Stimulated activated naive CD4-positive, alpha-beta T cell treated with Interleukin-2 at 50 U/mL for 16 hours (primary cell): Measurements from ENCODE around the gene OXLD1.
A peak's percentile ranks its signal among the peaks of the same experiment; 100 is the strongest.

Source experiments
- DNase-seq: peaks from one replicate; lab custom pipeline; 2025; lab: John Stamatoyannopoulos, UW

The OXLD1 gene

DNA sequence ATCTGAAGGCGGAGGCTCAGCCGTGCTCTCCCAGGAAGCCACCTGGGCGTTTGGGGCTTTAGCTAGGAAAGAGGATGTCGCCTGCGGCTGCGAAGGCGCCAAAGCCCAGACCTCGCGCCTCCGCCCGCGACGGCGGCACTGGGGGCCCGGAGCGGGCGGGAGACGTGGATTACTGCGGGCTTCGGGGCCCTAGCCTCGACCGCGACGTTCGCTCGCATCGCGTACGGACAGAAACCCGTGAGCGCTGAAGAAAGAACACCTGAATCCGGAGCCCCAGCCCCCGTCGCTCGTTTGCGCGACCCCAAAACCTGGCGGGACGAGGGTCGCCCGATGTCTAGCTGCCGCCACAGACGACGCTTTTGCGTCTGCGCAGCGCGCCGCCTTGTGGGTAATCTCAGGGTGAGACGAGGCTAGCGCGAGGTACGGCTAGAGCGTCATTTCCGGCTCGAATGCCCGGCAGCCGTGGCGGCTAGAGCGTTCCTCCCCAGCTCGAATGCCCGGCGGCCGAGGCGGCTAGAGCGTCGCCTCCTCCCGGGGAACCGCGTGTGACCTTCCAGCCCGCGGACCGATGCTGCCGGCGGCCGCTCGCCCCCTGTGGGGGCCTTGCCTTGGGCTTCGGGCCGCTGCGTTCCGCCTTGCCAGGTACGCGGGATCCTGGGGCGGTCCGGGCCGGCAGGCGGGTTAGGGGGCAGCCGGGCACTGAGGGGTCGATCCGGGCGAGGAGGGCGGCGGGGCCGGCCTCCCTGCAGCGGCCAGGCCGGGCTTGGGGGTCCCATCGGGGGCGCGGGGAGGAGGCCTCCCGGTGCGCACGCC, 36.7 kb upstream of the OXLD1 start, which contains the start of gene MRPL12:
MRPL12 (plus strand) TSS at position 434 of the 813 bp plus-strand sequence; CDS start at position 569, 135 bp downstream.
- DNase-seq, result peak; percentile 85

DNA sequence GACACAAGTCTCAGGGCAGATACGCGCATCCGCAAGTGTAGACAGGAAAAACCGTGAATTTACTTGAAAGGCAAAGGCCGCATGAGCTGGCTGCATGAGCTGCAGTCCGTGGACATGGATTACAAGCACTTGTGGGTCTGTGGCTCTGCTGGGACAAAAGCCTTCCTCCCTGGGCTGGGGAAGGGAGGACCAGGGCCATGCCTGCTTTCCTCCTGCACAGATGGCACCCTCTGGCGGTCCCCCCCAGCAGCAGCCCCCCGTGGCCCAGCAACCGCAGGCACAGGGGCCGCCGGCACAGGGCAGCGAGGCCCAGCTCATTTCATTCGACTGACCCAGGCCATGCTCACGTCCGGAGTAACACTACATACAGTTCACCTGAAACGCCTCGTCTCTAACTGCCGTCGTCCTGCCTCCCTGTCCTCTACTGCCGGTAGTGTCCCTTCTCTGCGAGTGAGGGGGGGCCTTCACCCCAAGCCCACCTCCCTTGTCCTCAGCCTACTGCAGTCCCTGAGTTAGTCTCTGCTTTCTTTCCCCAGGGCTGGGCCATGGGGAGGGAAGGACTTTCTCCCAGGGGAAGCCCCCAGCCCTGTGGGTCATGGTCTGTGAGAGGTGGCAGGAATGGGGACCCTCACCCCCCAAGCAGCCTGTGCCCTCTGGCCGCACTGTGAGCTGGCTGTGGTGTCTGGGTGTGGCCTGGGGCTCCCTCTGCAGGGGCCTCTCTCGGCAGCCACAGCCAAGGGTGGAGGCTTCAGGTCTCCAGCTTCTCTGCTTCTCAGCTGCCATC, 35.1 kb upstream of the OXLD1 start:
- DNase-seq, result peak; percentile 7

DNA sequence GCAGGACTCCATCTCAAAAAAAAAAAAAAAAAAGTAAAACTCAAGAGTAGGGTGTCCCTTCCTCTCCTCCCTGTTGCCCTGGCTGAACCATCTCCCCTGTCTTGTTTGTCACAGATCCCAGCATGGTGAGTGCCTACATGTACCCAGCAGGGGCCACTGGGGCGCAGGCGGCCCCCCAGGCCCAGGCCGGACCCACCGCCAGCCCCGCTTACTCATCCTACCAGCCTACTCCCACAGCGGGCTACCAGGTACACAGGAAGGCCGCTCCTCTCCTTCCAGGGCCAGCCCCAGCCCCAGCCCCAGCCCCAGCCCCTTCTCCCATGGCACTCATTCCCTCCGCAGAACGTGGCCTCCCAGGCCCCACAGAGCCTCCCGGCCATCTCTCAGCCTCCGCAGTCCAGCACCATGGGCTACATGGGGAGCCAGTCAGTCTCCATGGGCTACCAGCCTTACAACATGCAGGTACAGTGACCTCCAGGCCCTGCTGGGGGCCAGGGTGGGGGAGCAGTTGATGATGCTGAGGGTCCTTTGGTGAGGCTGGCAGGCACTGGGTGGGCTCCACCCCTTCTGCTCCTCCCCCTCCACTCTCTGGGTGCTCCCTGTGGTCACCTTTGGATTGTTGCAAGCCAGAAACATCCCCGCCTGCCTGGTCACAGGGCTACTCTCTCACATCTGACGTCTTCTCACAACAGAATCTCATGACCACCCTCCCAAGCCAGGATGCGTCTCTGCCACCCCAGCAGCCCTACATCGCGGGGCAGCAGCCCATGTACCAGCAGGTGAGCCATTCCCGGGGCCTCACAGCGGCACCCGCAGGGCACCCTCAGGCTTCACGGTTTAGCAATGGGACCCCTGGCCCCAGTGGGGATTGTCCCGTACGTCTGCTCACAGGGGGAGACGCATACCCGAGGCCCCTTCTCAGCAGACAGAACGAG, 34.2 kb upstream of the OXLD1 start:
- DNase-seq, result no peak

DNA sequence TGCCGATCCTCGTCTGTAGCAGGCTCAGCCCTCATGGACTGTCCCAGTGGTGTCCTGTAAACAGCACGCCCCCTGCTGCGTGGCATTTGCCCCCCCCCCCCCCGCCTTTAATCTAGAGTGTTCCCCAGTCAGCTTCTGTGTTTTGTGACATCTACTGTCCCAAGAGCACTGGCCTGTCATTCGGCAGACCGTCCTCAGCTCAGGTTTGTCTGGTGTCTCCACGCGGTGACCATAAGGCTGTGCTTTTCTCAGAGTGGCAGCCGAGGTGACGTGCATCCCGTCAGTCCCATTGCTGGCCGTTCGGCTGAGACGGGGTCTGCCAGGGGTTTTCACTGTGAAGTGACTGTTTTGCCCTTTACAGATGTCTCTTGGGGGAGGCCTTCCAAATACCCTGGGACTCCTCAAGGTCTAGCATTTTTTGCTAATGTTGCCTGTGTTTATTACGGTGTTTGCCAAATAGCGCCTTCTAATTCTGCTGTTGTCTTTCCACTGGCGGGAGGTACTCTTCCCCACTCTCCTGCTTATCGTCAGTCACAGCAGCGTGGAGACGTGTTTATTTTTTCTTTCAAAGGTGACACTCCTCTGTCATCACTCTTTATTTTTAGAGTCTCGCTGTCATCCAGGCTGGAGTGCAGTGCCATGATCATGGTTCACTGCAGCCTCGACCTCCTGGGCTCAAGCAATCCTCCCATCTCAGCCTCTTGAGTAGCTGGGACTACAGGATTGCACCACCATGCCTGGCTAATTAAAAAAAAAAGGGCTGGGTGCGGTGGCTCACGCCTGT, 31.0 kb upstream of the OXLD1 start:
- no peak for DNase-seq

DNA sequence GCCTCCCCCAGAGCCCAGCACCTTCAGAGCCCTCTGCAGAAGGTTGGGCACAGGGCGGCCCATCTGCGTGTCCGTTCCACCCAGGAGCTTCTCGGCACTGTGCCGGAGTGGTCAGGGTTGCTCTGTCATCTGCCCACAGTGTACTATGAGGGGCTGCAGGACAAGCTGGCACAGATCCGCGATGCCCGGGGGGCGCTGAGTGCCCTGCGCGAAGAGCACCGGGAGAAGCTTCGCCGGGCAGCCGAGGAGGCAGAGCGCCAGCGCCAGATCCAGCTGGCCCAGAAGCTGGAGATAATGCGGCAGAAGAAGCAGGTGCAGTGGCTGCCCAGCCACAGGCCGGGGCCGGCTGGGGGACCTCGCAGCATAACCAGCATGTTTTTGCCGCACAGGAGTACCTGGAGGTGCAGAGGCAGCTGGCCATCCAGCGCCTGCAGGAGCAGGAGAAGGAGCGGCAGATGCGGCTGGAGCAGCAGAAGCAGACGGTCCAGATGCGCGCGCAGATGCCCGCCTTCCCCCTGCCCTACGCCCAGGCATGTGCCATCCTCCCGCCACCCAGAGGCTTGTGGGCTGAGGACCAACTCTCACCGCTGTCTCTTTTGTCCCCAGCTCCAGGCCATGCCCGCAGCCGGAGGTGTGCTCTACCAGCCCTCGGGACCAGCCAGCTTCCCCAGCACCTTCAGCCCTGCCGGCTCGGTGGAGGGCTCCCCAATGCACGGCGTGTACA, 30.0 kb upstream of the OXLD1 start:
- no peak for DNase-seq

DNA sequence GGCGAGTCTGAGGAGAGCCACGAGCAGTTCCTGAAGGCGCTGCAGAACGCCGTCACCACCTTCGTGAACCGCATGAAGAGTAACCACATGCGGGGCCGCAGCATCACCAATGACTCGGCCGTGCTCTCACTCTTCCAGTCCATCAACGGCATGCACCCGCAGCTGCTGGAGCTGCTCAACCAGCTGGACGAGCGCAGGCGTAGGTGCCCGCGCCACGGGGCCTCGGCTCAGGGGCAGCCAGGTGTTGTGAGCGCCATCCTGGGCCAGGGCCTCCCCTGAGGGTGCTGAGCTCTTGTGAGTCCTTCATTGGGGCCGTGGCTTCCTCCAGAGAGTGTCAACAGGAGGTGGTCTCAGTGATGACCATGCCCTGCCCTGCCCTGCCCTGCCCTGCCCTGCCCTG, 29.4 kb upstream of the OXLD1 start:
- DNase-seq, result no peak

DNA sequence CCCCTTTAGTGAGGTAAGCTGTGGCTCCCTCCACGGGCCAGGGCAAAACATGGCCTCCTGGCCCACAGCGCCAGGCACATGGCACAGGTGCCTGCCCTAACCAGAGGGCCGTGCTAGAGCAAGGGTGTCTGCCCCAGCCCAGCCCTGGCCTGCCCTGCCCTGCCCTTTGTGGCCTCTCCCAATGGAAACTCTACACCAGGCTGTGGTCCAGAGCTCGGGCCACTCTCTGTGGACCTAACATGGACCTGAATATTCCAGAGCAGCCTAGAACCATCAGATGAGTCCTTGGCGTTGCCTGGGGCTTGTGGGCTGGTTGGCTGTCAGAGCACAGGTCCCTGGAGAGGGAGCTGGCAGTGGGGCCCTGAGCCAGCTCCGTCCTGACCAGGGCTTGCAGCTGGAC, 28.8 kb upstream of the OXLD1 start:
- no peak for DNase-seq

DNA sequence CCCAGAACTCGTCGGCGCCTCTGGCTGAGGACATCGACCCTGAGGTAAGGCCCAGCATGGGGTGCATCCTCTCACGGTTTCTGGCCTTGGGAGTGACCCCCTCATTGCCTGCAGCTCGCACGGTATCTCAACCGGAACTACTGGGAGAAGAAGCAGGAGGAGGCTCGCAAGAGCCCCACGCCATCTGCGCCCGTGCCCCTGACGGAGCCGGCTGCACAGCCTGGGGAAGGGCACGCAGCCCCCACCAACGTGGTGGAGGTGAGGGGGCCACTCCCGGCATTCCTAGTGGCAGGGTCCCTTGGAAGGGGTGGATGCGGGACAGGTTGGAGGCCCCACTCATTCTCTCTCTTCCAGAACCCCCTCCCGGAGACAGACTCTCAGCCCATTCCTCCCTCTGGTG, 28.4 kb upstream of the OXLD1 start:
- DNase-seq, result no peak

DNA sequence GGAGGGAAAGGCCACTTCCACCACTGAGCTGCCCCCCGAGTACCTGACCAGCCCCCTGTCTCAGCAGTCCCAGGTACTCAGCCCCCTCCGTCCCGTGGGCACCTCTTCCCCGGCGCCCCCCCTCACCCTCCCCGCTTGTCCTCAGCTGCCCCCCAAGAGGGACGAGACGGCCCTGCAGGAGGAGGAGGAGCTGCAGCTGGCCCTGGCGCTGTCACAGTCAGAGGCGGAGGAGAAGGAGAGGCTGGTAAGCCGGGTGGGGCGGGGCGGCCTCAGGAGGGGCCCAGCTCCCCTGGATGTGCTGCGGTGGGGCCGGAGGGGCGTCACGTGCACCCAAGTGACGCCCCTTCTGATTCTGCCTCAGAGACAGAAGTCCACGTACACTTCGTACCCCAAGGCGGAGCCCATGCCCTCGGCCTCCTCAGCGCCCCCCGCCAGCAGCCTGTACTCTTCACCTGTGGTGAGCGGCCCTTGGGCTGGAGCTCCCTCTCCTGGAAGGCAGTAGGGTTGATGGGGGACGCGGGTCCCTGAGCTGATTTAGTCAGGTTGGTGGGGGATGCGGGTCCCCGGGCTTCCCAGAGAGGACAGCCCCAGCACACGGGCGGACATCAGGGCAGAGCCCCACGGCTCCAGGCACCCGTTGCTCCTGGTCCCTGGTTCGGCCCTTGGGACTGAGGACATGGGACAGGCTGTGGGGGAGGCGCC, 27.3 kb upstream of the OXLD1 start:
- no peak for DNase-seq

DNA sequence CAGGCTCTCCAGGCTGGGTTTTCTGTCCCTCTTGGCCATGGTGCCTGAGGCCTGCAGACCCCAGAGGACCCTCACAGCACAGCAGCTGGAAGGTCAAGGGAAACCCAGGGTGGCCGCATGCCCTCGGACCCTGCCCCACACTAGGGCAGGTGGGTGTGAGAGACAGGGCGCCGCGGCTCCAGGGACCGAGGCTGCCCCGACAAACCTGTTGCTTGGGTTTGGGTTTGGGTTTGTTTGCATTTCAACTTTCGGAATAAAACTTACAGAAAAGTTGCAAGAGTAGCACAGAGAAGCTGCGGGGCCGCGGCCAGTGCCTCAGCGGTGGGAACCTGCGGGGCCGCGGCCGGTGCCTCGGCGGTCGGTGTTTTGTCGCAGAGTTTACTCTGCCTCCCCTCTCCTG, 25.2 kb upstream of the OXLD1 start:
- no peak for DNase-seq

DNA sequence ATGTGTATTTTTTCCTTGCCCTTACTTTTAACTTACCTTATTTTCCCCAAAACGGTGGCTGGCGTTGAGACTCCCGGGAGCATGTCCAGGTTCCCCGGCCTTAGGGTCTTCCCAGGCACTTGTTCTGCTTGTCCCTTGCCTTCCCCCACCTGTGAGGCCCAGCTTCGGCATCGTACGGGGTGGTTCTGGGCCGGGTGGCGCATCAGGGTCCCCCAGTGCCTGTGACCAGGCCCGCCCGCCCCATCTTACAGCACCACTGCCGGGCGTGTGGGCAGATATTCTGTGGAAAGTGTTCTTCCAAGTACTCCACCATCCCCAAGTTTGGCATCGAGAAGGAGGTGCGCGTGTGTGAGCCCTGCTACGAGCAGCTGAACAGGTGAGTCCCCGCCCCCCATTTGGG, 24.8 kb upstream of the OXLD1 start:
- DNase-seq, result no peak

DNA sequence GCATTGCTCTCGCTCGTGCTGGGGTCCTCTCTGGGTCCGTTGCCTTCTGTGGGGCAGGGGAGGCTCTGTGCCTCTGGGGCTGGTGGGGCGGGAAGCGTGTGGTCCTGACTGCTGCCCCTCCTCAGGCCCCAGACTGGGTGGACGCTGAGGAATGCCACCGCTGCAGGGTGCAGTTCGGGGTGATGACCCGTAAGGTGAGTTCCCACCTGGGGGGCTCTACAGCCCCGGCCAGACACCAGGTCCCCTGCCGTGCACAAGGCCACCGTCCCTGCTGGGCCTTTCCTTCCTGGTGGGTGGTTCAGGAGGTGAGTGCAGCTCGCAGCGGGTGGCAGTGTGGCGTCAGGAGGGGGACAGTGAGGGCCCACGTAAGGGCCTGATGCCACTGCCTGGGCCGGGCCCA, 24.1 kb upstream of the OXLD1 start:
- DNase-seq, result no peak

DNA sequence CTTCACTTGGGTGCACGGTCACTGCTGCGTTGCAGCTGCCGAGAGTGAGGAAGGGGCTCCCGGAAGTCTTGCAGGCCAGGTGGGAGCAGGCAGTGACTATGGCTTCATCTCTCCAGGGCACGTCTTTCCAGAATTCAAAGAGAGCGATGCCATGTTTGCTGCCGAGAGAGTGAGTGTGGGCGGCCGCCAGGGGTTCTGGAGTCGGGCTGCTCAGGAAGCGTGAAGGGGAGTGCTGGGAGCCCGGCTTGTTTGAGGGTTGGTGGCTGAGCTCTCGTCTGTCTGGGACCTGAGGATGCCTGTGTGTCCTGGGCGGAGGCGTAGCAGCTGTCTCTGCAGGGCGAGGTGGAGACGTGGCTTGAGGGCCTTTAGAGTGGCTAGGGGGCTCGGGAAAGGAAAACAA, 23.7 kb upstream of the OXLD1 start:
- DNase-seq, result no peak

DNA sequence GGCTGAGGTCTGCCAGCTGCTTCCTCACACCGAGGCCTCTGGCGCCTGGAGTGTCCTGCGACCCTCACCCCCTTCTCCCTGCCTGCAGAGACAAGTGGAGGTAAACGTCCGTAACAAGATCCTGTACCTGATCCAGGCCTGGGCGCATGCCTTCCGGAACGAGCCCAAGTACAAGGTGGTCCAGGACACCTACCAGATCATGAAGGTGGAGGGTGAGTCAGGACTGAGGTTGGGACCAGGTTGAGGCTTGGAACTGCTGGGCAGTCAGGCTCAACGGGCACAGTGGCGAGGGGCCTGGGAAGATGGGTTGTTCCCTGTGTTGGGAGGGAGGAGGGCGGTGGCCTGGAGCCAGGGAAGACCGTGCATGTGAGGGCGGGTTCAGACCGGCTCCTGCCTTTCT, 22.2 kb upstream of the OXLD1 start:
- no peak for DNase-seq

DNA sequence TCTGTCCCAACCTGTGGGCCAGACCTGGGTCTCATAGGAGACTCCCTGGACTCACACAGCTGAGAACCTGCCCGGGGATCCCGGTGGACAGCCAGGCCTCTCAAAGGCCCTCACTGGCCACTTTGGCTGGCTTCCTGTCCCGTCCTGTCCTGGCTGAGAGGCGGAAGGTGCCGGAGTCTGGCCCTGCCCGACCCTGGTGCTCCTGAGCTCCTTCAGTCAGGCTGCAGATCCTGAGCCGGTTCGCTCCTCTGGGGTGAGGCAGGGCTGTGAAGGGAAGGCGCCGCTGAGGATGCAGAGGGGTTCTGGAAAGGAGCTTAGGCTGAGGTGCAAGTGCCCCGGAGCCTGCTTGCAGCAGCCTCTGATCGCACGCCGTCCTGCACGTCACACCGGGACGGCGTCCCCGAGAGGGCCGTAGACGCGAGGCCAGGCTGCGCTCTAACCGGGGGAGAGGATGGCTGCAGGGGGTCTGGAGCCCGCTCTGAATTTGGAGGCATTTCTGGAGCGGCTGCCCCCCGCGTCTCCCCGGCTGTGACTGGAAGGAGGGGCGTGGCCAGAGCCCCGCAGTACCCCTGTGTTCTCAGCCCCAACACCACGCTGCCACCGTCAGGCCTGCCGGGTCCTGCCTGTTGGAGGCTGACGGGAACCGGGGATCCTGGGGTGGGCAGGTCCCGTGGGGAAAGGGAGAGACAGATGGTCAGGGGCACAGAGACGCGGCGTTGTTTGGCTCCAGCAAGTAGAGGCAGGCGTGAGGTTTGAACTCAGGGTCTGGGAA, 21.6 kb upstream of the OXLD1 start:
- DNase-seq, result no peak

DNA sequence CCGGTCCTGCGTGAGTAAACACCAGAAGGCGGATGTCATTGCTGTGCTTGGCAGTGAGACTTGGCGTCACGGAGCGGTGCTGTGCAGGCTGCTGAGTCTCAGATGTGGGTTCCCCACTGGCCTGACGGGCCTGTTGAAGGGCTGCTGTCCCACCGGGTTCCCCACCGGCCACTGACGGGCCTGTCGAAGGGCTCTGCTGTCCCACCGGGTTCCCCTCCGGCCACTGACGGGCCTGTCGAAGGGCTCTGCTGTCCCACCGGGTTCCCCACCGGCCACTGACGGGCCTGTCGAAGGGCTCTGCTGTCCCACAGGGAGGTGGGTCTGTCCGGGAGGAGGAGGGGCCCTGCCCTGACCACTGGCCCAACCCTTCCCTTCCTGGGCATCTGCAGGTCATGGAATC, 20.2 kb upstream of the OXLD1 start:
- DNase-seq, result no peak

DNA sequence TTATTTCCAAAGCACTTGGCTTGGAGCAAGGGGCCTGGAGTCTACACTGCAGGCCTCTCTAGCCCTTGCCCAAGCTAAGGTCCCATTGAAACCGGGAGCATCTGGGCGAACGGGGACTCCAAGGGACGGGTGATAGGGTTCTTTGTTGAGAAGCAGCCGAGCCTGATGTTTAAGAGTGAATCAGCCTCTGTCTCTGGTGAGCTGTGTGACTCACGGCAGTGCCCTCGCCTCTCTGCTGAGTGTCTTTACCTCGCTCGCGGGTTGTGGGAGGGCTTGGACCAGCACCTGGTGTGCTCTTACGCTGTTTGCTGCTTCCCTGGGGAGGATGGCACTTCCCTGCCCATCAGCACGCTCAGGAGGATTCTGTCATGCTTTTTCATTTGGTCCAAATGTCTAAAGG, 18.7 kb upstream of the OXLD1 start:
- peak; percentile 56 for DNase-seq

DNA sequence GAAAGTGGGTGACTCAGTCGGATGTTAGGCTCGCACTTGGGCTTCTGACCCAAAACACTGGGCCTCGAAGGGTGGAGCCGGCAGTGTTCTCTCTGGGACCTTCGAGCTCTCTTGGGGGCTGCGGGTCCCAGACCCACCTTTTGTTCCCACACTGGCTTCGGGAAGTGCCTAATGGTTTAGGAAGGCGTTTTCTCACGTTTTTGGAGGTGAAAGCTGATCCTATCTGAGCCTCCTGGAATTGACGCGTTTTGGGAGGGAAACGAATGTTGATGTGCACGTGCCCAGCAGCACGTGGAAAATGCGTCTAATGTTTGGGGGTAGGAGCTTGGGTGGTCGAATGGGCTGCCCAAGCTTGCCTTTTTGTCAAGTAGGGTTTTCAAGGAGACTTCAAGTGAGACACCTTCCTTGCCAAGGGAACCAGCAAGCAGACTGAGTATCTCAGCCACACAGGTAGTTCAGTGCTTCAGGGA, 18.1 kb upstream of the OXLD1 start:
- no peak for DNase-seq
